H1 (cell line): ENCODE results near the gene LY6G5B. TPM values are rescaled to one million over a fixed set of nuclear protein-coding genes. Genes with fewer than 3 reads are reported as not detected.
A peak's percentile ranks its signal among the peaks of the same experiment; 100 is the strongest.

Experiments
- BACH1 ChIP-seq: IDR thresholded peaks from 2 replicates; pipeline ENCODE4 v1.6.1; 2012; ENCODE audit warnings: low read length, improper control_type of control experiment
- CTBP2 ChIP-seq: IDR thresholded peaks from 2 replicates; pipeline ENCODE4 v1.7.0; 2011; ENCODE audit warnings: borderline replicate concordance, mild to moderate bottlenecking, moderate library complexity, mixed read lengths, low read length; ENCODE audit not compliant: insufficient read depth, insufficient read length
- KDM1A ChIP-seq: fragments of 200-600, 300-600 bp; sonication (generic); IDR thresholded peaks from 2 replicates; pipeline ENCODE4 v1.7.1; 2016; ENCODE audit warnings: mild to moderate bottlenecking, low read length, borderline replicate concordance
- KDM5A ChIP-seq: fragments of 200-600 bp; IDR thresholded peaks from 2 replicates; pipeline ENCODE4 v1.7.1; 2012; ENCODE audit warnings: mild to moderate bottlenecking, low read length, inconsistent platforms, mixed read lengths
- MAFK ChIP-seq: IDR thresholded peaks from 2 replicates; pipeline ENCODE4 v1.6.1; 2012; ENCODE audit warnings: low read depth, mild to moderate bottlenecking, improper control_type of control experiment, low read length
- POU5F1 ChIP-seq: IDR thresholded peaks from 2 replicates; pipeline ENCODE4 v1.6.1; 2011; ENCODE audit warnings: low read depth, mild to moderate bottlenecking, low read length, moderate library complexity
- SRF ChIP-seq: IDR thresholded peaks from 2 replicates; pipeline ENCODE4 v1.6.1; 2011; ENCODE audit warnings: mild to moderate bottlenecking, low read depth, low read length, moderate library complexity
- TBP ChIP-seq: IDR thresholded peaks from 2 replicates; pipeline ENCODE4 v1.6.1; 2011; ENCODE audit warnings: low read depth, low read length, improper control_type of control experiment
- TCF12 ChIP-seq: IDR thresholded peaks from 2 replicates; pipeline ENCODE4 v1.6.1; 2011; ENCODE audit warnings: low read depth, mild to moderate bottlenecking, low read length
- ZNF274 ChIP-seq: IDR thresholded peaks from 2 replicates; pipeline ENCODE4 v1.7.0; 2012; ENCODE audit warnings: low read length, borderline replicate concordance; ENCODE audit errors: extremely low read depth
- polyA plus RNA-seq, 7 experiments: library from polyadenylated mRNA; depleted of rRNA in 3 of 7; stranded (reverse) in 5 of 7; unstranded in 2 of 7; fragments of >200 nt in 5 of 7; fragments of 200-250 nt in 2 of 7; gene quantifications; 1 replicate in 5 of 7; 2 replicates in 1 of 7; 4 replicates in 1 of 7; pipeline versions ENCODE4 v1.2.1 to v1.2.3, GENCODE V29; 2011 to 2013; ENCODE audit warnings: missing spikeins in 2 of 7, mixed read lengths in 2 of 7
- total RNA-seq: library from RNA; stranded (reverse); fragmentation: NEBNext Ultra II Directional; extraction: Animal tissue kit (Norgen Biotek cat#: 25700); gene quantifications from 2 replicates; pipeline ENCODE4 v1.2.1, GENCODE V29; 2021
- TF ChIP-seq, protein P1 (sequence below): IDR thresholded peaks from 2 replicates; pipeline ENCODE4 v1.6.1; 2012; ENCODE audit warnings: inconsistent platforms

Gene LY6G5B
- total and polyA plus RNA-seq, 2 of the 8 experiments (the other 6 are each of a cell fraction or from before 2014, with no cell fraction given): 10.6 to 12.6 TPM

DNA sequence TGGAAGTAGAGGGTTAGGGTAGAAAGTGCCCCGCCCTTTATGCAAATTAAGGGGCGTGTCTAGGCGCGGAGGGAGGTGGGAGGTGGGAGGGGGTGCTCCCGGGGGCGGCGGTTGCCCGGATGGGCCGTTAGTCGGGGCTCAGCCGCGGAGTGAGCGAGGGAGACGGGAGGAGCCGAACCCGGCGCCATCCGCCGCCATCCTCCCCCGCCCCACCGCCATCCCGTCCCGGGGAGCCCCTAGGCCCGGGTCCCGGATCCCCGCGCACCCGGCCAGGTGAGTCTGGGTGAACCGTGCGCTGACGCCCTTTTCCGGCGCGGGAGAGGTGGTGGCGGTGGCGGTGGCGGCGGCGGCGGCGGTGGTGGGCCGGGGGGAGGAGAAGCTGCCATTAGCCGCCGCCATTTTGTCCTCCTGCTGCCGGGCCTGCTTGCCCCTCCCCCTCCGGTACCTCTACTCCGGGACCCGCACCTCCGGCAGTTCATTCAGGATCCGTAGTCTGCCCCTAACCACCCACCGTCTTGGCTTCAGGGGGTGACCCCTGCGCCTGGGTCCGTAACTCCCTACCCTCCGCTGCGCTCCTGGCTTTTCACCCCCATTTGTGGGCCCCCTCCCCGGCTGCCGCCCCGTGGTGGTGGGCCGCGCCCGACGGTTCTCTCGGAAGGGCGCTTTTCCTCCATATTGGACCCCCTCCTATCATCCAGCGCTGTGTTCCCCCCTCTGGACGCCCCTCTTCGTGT lies 49.0 kb upstream of the LY6G5B start, which contains the start of gene PRRC2A (continued):
- TF ChIP-seq POU5F1 (no peak), KDM1A (no peak), CTBP2 (no peak), TBP (peak; percentile 92; the same call in 1 of the 2 replicates), ZNF274 (no peak), SRF (no peak), TCF12 (no peak), MAFK (no peak), KDM5A (0 out of 2 replicates have a peak, but pooled peaks have one; percentile 20), BACH1 (no peak)
- TF ChIP-seq, protein P1, sequence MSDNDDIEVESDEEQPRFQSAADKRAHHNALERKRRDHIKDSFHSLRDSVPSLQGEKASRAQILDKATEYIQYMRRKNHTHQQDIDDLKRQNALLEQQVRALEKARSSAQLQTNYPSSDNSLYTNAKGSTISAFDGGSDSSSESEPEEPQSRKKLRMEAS: peak; percentile 54; the same call in 1 of the 2 replicates
